ENCODE results near the gene FBXL19. TPM values are rescaled to one million over a fixed set of nuclear protein-coding genes. Genes with fewer than 3 reads are reported as not detected.

FBXL19 gene
- total RNA-seq, 4 donors from 2014 or later: 4.7 to 9.1 (median 6.9) TPM

- TF ChIP-seq CTCF (IDR thresholded peaks at IDR 0.05): no peak
- DNase-seq (ENCODE audit: low spot score): peak; percentile 77
- ATAC-seq (ENCODE audit: low FRiP score): peak; percentile 89
Observed at GRCh38 chr16:30996985-30997724, 73.8 kb downstream of the FBXL19 start.

- DNase-seq (ENCODE audit: low spot score): peak; percentile 42
- peak; percentile 61 for ATAC-seq (ENCODE audit: low FRiP score)
- TF ChIP-seq CTCF (IDR thresholded peaks at IDR 0.05): no peak
Observed at GRCh38 chr16:30997725-30998711, 74.6 kb downstream of the FBXL19 start.

Small RNA genes lying within 50 kb of the gene (small RNA-seq; reads per million reads assigned to genes)
- gene AC135048.1 (not detected), gene MIR4519 (not detected), gene MIR762 (not detected)

Other genes with a start within 250 kb of the FBXL19 start
- gene SRCAP, start 224.4 kb upstream of the FBXL19 start, total RNA-seq: 10 to 100 TPM; 15.9 to 40.4 (median 30.0) TPM
- 10 to 100 TPM; 25.2 to 34.0 (median 29.4) TPM for gene PHKG2, start 175.1 kb upstream of the FBXL19 start, total RNA-seq
- gene CFAP119, start 161.5 kb upstream of the FBXL19 start, total RNA-seq: 1 to 10 TPM; 1.4 to 4.8 (median 2.5) TPM
- gene RNF40, start 161.2 kb upstream of the FBXL19 start, total RNA-seq: 10 to 100 TPM; 53.9 to 77.7 (median 69.5) TPM
- gene ZNF629, start 136.4 kb upstream of the FBXL19 start, total RNA-seq: 10 to 100 TPM in 2 of 4 donors, 1 to 10 TPM in 2; 8.7 to 15.0 (median 11.5) TPM
- gene BCL7C, start 29.5 kb upstream of the FBXL19 start, total RNA-seq: 10 to 100 TPM; 17.4 to 37.0 (median 22.2) TPM
- gene CTF1, start 27.0 kb upstream of the FBXL19 start, total RNA-seq: 1 to 10 TPM; 1.7 to 3.5 (median 2.3) TPM
- gene ORAI3, start 25.5 kb downstream of the FBXL19 start, total RNA-seq: 10 to 100 TPM; 15.5 to 42.6 (median 33.9) TPM
- 10 to 100 TPM in 2 of 4 donors, 1 to 10 TPM in 2; 5.3 to 13.6 (median 9.2) TPM for gene SETD1A, start 34.2 kb downstream of the FBXL19 start, total RNA-seq
- 10 to 100 TPM; 23.2 to 45.3 (median 33.0) TPM for gene HSD3B7, start 61.6 kb downstream of the FBXL19 start, total RNA-seq
- gene STX1B, start 87.1 kb downstream of the FBXL19 start, total RNA-seq: 1 to 10 TPM in 2 of 4 donors, under 1 TPM in 2; 0.47 to 1.9 (median 1.0) TPM
- 10 to 100 TPM; 40.9 to 93.7 (median 66.8) TPM for gene STX4, start 110.0 kb downstream of the FBXL19 start, total RNA-seq
- 10 to 100 TPM in 2 of 4 donors, 1 to 10 TPM in 2; 7.4 to 13.9 (median 10.8) TPM for gene ZNF668, start 150.7 kb downstream of the FBXL19 start, total RNA-seq
- gene ZNF646, start 150.8 kb downstream of the FBXL19 start, total RNA-seq: 10 to 100 TPM in 3 of 4 donors, 1 to 10 TPM in 1; 8.1 to 18.0 (median 11.9) TPM
- gene PRSS53, start 165.4 kb downstream of the FBXL19 start, total RNA-seq: 1 to 10 TPM in 2 of 4 donors, under 1 TPM in 2; 0.63 to 2.2 (median 1.3) TPM
- gene VKORC1, start 171.2 kb downstream of the FBXL19 start, total RNA-seq: 100 to 1,000 TPM in 2 of 4 donors, 10 to 100 TPM in 2; 85.6 to 128 (median 99.3) TPM
- gene BCKDK, start 184.8 kb downstream of the FBXL19 start, total RNA-seq: 10 to 100 TPM; 34.5 to 52.5 (median 43.4) TPM
- gene KAT8, start 194.1 kb downstream of the FBXL19 start, total RNA-seq: 10 to 100 TPM; 39.4 to 72.2 (median 49.1) TPM
- gene PRSS8, start 212.2 kb downstream of the FBXL19 start, total RNA-seq: 1 to 10 TPM in 2 of 4 donors, under 1 TPM in 1, not detected in 1; 0.31 to 2.6 (median 2.6) TPM
- gene PRSS36, start 226.5 kb downstream of the FBXL19 start, total RNA-seq: 1 to 10 TPM; 4.1 to 8.8 (median 6.8) TPM